ENCODE data around the gene NCS1. TPM values are rescaled to one million over a fixed set of nuclear protein-coding genes. Genes with fewer than 3 reads are reported as not detected.

Gene NCS1
- total RNA-seq, 2 donors from 2014 or later: 3.8 to 21.3 TPM

GRCh38 chr9:130159915-130160670, 12.1 kb upstream of the NCS1 start:
- no peak overlapping the region for H3K27ac ChIP-seq
- H3K36me3 ChIP-seq: no peaks in the 10 kb centered on the region
- H3K4me3 ChIP-seq: no peak overlapping the region
- no peaks in the 10 kb centered on the region for H3K9me3 ChIP-seq
- no peak for TF ChIP-seq CTCF (IDR thresholded peaks at IDR 0.05)
- H3K27me3 ChIP-seq: no peaks in the 10 kb centered on the region
- no peaks in the 10 kb centered on the region for H3K4me1 ChIP-seq
- intact Hi-C loops (cut with DNase I): loop anchor here (5.0 kb wide), 1 partner anchor 72 kb away; no protein-coding TSS in a partner anchor
- no peak overlapping the region for H3K9ac ChIP-seq (ENCODE audit: low read depth in 2 of 2, low read length in 2 of 2)
- no peak for DNase-seq

- TF ChIP-seq CTCF (IDR thresholded peaks at IDR 0.05): no peak
- intact Hi-C loops (cut with DNase I): no loop called here
- H3K9ac ChIP-seq (ENCODE audit: low read depth in 2 of 2, low read length in 2 of 2): no peak overlapping the region
- DNase-seq: no peak
- H3K9me3 ChIP-seq: no peaks in the 10 kb centered on the region
- H3K36me3 ChIP-seq: no peaks in the 10 kb centered on the region
- no peak overlapping the region for H3K27ac ChIP-seq
- no peak overlapping the region for H3K4me3 ChIP-seq
- H3K27me3 ChIP-seq: no peaks in the 10 kb centered on the region
- H3K4me1 ChIP-seq: no peaks in the 10 kb centered on the region
Observed at GRCh38 chr9:130160862-130161470, 11.2 kb upstream of the NCS1 start.

GRCh38 chr9:130165579-130165978, 6.6 kb upstream of the NCS1 start:
- H3K27me3 ChIP-seq: no peaks in the 10 kb centered on the region
- intact Hi-C loops (cut with DNase I): no loop called here
- no peak for TF ChIP-seq CTCF (IDR thresholded peaks at IDR 0.05)
- DNase-seq: no peak
- H3K9me3 ChIP-seq: no peaks in the 10 kb centered on the region
- no peak overlapping the region for H3K9ac ChIP-seq (ENCODE audit: low read depth in 2 of 2, low read length in 2 of 2)
- no peaks in the 10 kb centered on the region for H3K4me1 ChIP-seq
- H3K4me3 ChIP-seq: no peak overlapping the region
- H3K36me3 ChIP-seq: no peaks in the 10 kb centered on the region
- no peak overlapping the region for H3K27ac ChIP-seq

GRCh38 chr9:130166399-130166798, 5.8 kb upstream of the NCS1 start:
- Histone ChIP-seq H3K4me3 (no peak overlapping the region), H3K27ac (no peak overlapping the region), H3K9ac (ENCODE audit: low read depth in 2 of 2, low read length in 2 of 2) (no peak overlapping the region), H3K4me1 (no peaks in the 10 kb centered on the region), H3K27me3 (no peaks in the 10 kb centered on the region), H3K9me3 (no peaks in the 10 kb centered on the region), H3K36me3 (no peaks in the 10 kb centered on the region)
- no peak for TF ChIP-seq CTCF (IDR thresholded peaks at IDR 0.05)
- intact Hi-C loops (cut with DNase I): no loop called here
- DNase-seq: no peak

GRCh38 chr9:130167927-130168326, 4.3 kb upstream of the NCS1 start:
- Histone ChIP-seq H3K36me3 (no peaks in the 10 kb centered on the region), H3K27ac (no peak overlapping the region), H3K9me3 (no peaks in the 10 kb centered on the region), H3K4me3 (no peak overlapping the region), H3K4me1 (no peaks in the 10 kb centered on the region), H3K27me3 (peaks cover 6% of the 10 kb centered on the region), H3K9ac (ENCODE audit: low read depth in 2 of 2, low read length in 2 of 2) (no peak overlapping the region)
- intact Hi-C loops (cut with DNase I): no loop called here
- no peak for DNase-seq
- TF ChIP-seq CTCF (IDR thresholded peaks at IDR 0.05): no peak

All from colonic mucosa (tissue), 4 donors.